ENCODE measurements around the gene RAPGEF1.

RAPGEF1 gene

DNA sequence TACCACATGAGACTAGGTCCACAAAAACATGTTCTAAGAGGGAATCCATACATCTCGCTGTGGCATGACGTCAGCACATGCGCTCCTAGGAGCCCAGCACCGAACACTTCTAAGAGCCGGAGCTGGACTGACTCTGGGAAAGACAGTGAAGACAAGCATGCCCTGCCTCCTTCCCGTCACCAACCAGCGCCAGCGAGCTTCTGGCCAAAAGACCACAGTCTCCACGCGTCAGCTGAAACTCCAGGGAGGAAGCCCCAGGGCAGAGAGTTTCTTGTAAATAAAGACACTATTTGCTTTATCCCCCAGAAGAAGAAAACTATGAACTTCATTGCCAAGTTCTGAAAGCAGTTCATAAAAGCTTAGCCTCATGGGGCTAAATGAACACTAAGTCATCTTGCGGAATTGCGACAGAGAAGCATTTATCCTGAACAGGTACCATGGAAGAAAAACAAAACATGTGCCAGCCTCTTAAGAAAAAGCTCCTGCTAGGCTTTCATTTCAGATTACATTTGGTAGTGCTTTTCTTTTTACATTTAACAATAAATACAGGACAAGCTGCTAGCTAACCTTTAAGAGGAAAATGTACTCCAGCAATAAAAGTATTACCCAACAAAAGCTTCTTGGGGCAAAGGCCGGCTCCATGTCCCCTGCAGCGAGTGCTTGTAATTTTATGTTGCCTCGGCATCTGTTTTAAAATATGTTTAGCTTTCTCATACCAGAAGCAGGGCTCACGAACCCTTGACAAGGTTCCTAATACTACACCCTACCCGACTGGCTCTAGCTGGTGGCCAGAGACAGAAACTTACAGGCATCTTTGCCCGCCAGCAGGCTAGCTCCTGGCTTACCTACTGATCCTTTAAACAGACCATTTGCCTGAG, 98.0 kb downstream of the RAPGEF1 start:
- DNase-seq, result no peak

DNA sequence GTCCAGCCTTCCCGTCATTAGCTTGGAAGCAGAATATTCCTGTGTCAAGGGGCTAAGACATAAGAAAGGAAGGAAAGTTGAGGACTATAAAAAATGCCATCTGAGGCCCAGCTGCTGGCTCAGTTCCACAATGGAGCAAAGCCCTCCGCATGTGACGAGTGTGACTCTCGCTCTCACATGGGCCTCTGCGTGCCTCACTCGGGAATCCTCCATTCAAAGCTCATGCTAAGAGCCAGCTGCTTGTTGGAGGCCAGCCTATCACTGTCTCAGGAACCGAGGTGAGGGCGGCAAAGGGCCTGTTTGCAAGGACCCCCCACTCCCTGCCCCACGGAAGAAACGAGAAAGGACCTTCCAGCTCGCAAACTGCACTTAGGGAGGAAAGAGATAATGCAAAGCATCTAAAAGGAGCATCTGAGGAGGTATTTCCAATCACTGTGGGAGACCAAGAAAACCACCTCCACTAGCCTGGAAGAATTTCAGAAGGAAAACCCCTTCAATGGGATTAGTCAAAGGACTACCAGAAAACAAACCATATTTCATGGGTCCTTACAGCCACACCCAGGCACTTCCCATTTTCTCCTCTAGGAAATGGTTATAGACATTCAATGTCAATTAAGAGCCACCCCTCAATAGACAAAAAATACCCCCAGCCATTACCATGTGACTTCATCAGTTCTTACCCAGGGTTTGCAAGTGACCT, 99.3 kb downstream of the RAPGEF1 start:
- DNase-seq, result no peak

DNA sequence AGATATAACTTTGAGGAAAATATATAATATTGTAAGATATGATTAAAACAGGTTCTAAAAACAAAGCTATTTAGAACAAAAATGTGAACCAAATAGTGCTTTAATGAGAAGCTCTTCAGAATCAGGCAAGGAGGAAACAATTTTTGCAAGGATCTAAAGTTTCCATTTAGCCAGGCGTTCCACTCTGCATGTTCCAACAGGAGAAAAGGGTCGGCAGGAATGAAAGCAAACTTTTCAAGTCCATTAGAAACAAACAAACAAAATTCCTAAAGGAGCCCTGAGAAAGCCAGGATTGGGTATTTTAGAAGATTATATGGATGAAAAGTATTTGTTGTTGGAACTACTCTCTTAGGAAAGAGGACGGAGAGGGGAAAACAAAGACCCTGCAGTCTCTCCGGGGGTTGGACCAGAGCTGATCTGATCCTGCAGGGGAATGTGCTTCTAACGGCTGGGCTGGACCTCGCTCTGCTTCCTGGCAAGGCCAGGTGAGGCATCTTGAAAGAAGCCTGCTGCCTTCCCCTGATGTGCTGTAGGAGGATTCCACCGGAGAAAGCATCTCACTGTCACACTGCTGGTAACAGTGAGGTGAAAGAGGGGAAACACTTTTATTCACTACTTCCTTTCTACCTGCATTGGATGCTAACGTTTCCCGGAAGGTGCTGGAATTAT, 100.0 kb downstream of the RAPGEF1 start:
- DNase-seq, result no peak

DNA sequence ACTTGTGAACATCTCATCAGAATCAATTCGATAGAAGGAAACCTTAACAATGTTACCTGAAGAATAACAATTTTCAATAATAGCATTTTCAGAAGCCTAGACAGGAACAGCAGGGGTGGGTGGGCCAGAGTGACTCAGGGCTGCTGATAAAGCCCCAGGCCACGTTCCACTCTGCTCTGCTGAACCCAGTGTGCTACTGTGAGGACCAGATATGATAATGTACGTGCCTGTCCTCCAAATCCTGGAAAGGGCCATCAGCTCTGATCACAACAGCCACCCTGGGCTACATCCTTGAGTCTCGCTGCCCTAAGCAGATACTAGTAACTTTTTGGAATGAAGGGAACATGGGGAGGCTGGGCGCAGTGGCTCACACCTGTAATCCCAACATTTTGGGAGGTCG, 103.3 kb downstream of the RAPGEF1 start:
- DNase-seq, result no peak

DNA sequence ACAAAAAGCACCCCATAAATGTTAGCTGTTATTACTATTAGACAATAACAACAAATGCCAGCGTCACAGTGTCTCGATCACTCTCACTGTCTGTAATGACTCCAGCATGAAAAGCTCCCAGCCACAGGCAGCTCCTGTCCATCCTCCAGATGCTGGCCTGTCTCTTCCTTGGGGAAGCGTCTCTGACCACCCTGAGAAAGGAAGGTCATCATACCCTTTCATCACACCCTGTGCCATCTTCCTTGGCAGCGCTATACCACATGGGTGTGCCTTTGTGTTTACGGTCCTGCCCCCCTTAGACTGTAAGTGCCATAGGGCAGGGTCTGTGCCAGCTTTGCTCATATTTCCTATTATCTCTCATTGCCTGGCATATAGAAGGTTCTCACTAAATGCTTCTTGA, 104.0 kb downstream of the RAPGEF1 start:
- no peak for DNase-seq

DNA sequence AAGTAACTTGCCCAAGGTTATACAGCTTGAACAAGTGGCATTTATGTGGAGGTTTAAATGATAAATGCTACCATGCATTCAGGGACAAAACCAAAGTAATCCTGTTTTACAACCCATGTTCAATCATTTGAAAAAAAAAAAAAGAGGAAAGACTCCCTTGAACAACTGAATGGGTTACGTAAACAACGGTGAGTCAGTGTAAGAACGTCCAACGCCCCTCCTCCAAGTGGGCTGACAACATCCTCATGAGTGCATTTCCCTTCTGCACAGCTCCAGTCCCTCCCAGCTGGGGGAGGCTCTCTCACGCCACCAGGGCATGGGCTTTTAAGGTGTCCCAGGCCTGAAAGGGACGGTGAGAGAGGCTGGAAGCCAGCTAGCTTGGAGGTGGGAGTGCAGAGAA, 104.6 kb downstream of the RAPGEF1 start:
- peak; percentile 42 for DNase-seq

DNA sequence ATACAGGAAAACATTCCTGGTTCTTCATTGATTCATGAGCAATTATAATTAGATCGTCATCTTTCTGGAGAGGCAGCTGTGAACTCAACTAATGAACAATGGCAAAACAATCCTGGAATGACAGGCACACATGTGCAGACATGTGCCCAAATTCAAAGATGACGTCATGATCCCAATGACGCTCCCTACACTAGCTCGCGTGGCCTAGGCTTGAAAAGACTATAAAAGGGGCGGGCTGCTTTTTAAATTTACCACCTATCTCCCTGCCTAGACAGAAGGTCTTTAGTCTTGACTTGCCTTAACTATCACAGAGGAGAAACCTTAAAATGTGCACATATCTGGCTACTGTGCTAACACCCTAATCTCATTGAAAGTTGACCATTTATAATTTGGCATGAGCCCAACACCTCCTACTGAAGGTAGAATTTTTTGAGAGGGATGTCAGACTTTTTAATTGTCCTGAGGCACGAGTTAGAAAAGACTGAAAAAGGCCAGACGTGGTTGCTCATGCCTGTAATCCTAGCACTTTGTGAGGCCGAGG, 106.3 kb downstream of the RAPGEF1 start:
- DNase-seq, result no peak

DNA sequence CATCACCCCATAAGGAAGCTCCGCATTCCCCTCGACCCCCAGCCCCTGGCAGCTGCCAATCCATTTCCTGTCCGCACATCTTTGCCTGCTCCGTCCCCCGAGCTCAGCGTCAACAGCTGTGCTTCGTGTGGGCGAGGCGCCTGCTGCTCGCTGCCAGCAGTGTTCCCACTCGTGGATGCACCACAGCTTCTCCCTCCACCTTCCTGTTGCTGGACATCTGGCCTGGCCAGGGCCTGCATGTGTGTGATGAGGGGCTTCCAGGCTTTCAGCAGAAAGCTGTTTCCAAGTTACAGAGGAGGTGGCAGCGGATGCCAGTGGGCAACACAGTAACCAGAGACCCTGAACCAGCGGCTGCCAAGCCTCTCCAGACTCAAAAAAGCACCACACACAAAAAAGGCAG, 108.6 kb downstream of the RAPGEF1 start:
- DNase-seq, result no peak

DNA sequence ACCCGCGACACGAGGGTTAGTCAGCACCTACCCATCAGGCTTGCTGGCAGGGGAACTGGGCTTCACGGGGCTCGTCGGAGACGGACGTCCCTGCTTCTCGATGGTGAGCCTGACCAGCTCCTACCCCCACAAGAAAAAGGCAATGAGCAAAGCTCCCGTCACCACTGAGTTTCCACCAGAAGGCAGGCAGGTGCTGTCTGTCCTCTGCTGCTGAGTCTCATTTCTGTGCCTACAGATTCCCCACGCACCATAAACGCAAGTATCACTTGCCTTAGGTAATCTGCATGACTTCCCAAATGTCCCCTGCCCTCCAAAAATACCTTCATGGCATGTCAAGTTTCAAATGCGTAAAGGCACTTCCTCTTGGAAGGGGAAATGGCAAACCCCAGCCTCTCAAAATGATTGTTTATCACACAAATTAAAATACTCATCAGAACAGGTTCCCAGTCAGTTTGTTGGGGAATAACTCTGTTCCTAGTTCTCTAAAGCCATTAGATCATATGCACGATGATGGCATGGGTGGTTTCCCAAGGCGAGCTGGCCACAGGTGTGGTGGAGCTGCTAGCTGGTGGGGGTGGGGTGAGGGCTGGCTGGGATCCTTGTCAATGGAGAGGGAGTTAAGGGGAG, 109.6 kb downstream of the RAPGEF1 start:
- no peak for DNase-seq

DNA sequence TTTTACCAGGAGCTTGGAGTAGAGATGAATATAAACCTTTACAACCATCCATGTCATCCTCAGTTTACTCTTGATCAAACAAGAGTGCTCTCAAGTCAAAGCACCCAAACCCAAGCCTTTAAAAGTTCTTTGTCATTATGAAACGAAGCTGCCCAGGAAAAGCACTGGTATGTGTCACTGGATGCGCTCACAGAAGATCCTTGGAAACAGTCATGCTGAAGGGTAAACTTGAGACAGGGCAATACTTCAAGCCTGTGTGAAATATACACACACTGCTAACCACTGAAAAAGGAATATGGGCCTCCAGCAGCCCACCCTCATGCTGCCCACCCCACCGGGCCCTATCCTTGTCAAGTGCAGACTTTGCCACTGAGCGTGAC, 110.1 kb downstream of the RAPGEF1 start:
- no peak for DNase-seq

DNA sequence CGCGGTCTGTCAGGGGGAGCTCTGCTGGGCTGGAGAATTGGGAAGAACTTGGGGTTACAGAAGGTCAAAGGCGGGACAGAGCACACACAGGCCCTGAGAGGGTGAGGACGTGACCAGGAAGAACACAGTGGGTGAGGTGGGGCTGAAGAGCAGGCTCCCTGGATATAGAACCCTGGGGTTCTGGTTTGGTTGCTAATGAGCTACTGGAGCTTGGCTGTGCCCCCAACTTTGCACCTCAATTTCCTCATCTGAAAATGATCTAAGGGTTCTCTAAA, 110.7 kb downstream of the RAPGEF1 start:
- no peak for DNase-seq

DNA sequence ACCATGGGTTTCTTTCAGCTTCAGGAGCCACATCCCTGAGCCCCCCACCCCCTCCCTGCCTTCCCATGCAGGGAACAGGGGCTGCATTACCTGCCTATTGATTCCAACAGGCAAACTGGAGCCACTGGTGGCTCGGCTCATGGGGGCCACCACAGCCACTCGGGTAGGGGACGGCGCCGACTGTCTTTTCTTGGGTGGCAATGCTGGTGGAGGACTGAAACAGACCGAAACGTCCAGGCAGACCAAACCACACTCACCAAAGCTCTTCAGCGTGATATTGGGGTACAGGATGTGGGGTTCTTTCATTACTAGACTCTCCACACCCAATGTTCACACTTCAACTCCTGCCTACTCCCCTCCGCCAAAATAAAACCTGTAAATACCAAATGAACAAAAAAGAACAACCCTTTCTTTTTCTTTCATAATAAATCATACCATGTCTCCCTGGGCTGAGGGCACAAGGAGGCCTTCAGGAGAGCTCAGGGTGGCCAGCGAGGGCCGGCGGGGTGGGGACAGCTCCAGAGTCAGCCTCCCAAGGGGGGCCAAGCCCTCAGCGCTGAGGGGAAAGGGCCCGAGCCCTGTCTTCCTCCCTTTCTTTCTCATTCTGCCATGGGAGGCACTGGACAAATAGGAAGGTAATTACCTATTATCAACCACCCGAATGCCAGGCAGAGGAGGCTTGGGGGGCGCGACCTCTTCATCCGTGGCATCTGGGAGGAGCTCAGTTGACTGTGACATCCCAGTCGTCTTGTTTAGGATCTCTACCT, 111.2 kb downstream of the RAPGEF1 start:
- DNase-seq, result no peak

DNA sequence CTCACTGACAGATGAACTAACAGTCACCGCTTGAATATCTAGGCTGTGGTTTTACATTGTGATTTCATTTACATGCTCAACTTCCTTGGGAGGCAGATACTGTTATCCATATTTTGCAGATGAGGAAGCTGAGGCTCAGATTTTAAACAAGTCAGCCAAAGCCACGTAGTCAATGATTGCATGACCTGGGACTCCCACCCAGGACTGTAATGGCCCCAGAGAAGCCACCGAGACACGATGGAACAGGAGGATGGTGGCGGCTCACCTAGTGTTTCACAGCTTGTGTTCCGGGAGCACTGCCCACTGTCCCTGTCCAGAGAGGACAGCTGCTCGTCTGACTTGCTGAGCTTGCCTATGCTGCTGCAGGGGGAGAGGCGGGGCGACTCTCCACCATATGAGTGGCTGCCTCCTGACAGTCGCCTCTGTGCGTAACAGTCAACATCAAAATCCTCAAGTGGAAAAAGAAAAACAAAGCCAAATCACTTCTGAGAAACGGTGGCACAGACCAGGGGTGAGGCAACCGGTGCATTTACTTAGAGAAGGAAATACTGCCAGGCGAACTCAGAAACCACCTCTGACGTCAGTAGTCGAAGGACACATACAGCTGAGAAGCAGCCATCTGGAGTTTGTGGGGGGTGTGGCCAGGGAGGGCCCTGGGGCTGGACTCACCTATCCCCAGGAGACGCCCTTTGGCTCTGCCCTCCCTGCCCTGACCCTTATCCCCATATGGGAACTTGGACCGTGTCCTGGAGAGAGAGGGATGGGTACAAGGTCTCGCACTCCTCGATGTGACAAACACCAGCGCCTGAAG, 112.0 kb downstream of the RAPGEF1 start:
- DNase-seq, result no peak

DNA sequence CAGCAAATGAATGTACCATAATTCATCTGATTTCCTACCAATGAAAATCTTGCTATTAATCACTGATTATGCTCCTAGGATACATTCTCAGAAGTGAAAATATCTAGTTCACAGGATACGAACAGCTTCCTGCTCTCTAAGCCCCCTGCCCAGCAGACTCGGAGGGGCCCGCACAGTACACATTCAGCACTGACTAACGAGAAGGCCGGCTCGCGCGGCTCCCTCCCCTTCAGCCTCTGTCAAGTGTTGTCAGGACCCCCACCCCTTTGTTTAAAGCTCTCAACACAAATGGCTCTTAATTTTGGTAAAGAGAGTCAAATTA, 112.6 kb downstream of the RAPGEF1 start:
- no peak for DNase-seq

DNA sequence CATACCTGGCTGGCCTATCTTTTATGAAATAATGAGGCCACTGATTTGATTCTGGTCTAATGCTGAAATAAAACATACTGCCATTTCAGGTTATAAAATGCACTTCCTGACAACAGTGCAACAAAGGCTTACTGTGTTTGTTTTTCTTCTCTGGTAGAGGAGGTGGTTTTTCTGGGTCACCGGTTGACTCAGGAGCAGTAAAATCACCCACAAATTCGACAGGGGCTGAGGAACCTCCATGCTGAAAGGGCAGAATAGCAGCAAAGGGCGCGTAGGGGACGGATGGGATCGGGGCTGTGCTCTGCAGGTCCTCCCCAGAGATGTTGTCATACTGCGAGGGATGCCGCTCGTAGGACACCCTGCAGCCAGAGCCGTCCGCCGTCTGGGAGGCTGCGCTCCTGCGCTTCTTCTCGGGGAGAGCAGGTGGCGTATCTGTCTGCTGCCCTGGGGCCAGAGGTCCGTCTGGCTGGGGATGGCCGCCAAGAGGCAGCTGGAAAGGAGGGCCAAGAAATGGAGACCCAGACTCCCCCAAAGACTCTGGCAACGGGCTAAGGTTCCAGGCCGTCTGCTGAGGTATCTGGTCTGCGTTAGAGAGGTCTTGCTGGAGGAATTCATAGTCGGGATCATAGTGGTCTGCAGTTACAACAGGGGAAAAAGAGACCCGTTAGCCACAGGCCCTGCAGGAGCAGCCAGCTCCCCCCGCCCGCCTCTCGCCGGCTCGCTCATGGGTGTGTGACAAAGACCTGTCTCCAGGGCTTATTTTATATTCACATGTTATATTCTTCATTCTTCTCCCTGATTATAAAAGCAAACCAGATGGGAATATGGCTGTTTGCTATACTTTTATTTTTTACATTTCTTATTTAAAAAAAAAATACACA, 113.8 kb downstream of the RAPGEF1 start:
- no peak for DNase-seq

DNA sequence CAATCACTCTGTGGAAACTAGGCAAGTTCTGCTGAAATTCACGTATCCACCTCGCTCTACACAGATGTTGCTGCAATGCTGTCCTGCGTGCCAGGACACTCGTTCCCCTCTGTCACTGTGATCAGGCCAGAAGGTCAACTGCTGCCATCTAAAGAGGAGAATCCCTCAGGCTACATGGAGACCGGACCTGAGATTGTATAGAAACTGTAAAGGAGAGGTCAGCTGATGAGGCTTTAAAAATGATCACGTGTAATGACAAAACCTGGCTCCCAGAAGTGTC, 114.4 kb downstream of the RAPGEF1 start:
- no peak for DNase-seq

DNA sequence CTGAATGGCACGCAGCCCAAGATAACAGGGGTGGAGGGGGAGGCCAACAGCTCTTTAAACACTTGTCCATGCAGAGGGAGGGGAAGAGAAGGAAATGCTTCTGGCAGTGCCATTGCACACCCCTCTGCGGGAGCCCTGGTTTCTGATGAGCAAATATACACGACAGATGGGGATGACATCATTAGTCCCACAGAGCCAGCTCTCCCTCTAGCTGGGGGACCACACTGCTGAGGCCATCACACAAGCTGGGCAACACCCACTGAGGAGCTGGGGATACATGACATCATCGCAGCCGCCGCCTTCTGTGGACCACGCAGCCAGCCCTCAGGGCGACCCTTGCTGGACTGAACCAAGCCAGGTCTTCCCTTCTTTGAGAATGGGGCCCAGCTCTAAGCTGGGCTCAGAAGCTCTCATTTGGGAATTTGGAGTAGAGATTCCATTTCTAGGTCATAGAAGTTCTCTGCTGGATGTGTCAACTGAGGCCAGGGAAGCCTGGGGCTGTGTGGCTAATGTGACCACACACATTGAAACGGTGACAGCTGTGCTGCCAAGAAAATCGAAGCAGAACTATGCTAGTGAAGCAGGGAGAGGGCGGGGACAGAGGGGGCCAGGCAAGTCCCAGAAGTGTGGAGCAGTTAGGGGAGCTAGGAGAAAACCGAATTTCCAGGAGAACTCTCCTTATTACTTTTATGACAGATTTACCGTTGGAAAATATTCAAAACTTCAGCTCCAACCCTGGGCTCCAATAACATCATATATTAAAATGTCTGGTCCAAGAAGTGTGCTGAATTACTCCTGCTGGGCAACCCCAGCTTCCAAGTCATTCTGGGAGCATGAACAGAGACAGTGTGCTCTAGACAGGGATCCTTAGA, 115.0 kb downstream of the RAPGEF1 start:
- peak; percentile 5 for DNase-seq

DNA sequence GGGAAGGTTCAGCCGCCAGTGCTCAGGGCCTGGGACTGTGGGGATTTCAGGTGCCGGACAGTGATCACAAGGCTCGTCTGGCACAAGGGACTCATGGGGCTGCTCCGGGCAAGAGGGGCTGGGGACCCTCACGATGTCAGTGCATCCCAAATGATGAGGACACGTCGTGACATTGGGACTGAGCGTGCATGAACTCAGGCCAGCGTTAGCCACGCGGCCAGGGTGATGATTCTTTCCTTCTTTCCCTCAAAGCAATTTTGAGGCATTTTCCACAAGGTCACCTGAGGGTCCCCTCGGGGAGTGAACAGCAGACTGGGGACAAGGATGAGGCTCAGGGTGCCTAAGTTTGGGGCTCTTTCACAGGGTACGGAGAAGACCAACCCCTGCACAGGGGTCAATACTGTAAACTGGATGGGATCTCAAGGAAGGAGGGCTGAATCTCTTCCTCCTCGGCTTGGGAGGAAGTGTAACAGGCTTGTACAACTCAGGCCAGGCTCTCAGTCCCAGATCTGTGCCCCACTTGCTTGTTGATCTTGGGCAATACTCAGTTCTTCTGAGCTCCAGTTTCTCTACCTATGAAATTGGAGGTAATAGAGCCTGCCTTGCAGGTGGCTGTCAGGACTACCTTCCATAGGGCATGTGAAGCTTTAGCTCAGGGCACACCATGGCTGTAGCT, 116.1 kb downstream of the RAPGEF1 start:
- no peak for DNase-seq

DNA sequence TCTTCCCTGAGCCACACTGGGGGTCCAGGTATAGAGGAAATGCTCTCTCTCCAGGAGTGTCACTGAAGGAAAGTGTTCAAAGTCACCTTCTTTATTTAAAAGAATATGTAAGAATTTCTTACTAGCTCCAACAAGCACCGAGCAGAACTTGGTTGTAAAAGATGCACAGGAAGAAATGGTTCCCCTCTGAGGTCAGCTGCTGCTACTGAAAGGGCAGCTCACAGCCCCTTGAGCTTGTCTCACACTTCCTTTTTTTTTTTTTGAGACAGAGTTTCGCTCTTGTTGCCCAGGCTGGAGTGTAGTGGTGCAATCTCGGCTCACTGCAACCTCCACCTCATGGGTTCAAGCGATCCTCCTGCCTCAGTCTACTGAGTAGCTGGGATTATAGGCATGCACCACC, 117.4 kb downstream of the RAPGEF1 start:
- DNase-seq, result no peak
